ENCODE measurements around the gene LRRTM1.

Gene LRRTM1

DNA sequence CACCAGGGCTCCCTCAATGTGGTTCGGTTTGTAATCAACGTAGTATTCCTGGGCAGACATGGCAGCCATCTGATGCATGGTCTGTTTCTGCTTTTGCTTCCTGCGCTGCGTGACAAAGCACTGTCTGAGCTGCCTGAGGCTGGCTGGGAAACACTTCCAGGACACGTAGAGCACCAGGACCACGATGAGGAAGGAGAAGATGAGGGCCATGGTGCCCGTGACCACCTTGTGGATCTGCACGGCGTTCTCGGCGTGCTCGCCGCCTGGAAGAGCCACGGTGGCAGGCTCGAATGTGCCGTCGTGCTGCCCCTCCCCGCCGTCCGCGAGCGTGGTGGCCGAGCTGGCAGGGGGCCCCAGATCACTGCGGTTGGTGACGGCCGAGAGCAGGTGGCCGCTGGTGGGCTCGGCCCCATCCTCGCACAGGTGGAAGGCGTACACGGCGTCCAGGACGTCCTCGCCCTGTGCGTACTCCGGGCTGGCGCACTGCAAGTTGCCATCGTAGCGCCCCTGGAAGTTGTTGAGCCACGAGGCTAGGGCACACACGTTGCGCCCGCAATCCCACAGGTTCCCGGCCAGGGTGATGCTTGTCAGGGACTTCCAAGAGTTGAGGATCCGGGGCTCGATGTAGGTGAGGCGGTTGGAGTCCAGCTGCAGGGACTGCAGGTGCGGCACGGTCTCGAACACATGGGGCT lies 2.1 kb downstream of the LRRTM1 start:
- no peak for DNase-seq (ENCODE audit: low read depth)

DNA sequence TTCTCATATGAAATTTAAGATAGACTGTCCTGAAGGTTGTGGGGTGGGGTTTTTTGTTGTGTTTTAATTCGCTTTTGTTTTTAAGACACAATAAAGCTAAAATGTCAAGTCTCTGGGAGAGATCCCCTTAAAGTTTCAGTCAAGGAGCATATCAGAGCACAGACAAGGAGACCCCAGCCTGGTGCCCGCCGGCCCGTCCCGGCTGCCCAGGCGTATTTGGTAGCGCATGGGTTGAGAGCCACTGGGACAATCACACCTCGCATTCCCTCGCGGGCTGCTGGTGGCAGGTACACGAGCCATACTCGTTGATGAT lies 2.6 kb downstream of the LRRTM1 start:
- DNase-seq (ENCODE audit: low read depth): no peak

DNA sequence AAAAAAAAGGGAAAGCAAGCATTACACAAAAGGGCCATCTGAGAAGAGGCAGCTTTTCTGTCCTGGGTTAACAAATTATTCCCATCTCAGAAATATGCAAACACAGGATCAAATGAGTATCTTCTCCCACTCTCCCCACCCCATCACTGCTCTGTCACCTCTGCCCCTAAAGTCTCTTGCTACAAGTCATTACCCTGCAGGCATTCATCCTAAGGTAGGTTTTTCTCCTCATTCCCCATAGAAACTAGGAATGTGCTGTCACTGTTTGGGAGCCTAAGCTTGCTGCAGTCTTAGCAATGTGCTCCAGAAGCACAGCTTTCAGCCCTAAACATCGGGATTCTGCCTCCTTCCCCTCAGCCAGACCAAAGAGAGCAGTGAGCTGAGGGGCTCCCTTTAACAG lies 3.6 kb downstream of the LRRTM1 start:
- DNase-seq (ENCODE audit: low read depth): no peak

DNA sequence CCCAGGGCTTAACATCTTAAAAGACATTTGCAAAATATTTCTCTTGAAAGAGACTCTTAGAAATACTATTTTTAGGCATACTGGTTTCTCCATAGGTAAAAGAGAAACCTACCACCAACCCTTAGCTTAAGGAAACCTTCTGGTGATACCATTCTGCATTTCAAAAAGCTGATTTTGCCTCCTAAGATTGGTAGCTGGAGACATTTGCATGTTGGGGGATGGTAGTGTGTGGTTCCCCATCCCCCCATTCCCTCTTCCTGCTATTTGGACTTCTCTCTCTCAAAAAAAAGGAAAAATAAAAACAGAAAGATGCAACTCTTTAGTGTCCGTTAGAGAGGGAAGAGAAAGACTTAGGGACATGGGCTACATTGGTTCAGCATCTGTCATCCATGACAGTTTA lies 4.2 kb downstream of the LRRTM1 start:
- DNase-seq (ENCODE audit: low read depth): no peak

DNA sequence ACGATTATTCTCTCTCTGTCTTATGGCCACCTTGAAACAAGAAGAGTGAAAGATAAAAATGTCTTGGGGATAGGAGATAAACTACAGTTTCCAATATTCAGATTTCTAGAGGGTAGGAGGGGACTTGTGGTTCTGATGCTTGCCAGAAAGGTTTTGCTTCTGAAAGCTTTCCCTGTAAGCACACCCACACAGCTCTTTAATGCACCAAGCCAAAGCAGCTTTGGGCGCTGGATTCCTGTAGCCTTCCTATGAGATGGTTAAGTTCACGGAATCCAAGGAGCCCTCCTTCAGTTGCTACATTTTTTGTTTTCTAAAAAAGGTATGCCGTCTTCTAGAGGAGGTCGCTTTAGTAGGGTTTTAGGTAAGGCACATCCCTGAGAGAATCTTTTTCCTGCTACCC lies 4.9 kb downstream of the LRRTM1 start:
- DNase-seq (ENCODE audit: low read depth): no peak

DNA sequence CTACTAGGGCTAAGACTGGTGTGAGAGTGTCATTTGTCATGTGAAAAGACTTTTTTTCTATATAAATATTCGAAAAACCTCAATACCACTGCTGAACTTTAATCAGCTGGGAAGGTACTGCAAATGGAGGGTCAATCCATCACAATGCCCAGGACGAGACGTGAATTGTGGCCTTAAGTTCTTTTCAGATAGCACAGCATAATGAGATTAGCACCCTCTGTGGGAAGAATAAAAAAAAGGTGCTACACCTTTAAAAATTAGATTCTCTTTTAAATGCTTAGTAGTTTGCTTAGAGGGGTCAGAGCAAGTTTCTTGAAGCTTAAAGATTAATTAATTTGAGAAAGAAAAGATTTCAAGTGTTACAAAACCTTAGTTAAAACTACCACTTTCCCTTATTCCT lies 5.6 kb downstream of the LRRTM1 start:
- no peak for DNase-seq (ENCODE audit: low read depth)

DNA sequence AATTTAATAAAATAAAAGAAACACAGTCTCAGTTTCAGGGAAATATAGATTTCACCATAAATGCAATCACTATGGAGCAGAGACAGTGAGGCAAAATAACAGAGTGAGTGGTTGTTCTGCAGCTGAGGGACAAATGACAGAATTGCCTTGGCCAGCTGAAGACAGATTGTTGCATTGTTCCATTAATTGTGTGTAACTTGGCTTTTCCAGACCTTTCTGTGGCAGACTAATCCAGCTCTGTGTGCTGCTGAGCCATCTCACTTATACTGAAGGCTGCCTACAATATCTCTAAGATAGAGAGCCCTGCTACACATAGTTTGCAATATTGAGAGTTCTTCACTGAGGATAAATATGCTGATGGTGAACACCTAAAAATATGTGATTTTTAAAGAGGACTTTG lies 11.5 kb downstream of the LRRTM1 start:
- no peak for DNase-seq (ENCODE audit: low read depth)

DNA sequence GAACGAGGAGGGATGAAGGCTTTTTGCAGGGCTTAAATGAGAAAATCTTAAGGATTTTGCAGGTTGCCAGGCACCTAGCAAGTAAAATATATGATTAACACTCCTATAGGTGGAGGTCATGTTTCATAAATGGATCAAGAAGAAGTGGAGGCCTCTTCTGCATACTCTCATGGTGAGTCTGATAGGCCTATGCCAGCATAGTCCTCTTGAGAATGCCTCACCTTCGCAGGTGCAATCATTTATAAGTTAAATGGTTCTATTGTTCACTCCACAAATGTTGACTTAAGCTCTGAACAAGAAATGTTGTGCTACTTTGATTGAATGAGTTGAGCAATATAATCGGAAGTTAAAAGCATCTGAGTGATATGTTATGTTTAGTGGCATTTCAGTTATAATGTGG lies 12.1 kb downstream of the LRRTM1 start:
- no peak for DNase-seq (ENCODE audit: low read depth)

DNA sequence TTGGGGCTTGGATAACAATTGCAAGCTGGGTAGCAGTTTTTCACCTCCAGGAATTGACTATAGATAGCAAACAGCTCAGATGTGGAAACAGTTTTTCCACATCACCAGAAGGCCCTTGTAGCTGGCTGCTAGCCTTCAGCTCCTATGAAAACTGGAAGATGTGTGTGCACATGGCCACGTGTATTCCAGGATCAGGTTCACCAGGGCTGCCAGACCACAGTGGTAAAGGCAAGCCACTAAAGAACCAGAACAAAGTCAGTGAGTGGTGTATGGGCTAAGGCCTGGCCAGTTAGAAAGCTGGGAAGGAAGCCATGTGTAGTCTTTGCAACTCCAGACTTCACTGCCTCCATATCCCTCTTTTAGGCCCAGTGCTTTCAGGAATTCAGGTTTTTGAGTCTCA lies 12.9 kb downstream of the LRRTM1 start:
- no peak for DNase-seq (ENCODE audit: low read depth)

DNA sequence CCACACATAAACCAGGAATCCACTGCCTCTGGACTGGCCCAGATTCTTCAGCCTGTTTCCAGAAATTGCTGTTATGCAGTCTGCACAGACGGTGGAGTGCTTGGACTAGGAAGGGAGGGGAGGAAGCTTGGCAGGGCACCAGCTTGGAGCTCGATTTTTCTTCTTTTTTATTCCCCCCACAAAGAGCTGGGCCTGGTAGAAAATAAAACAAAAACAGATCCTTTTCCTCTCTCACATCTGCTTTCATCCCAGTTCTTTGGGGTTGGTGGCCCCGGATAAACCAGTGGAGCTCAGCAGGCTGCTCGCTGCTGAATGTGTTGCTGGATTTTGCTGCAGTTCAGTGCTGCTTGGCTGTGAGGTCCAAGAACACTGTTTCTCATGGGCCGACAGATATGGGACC lies 16.0 kb downstream of the LRRTM1 start:
- no peak for DNase-seq (ENCODE audit: low read depth)

DNA sequence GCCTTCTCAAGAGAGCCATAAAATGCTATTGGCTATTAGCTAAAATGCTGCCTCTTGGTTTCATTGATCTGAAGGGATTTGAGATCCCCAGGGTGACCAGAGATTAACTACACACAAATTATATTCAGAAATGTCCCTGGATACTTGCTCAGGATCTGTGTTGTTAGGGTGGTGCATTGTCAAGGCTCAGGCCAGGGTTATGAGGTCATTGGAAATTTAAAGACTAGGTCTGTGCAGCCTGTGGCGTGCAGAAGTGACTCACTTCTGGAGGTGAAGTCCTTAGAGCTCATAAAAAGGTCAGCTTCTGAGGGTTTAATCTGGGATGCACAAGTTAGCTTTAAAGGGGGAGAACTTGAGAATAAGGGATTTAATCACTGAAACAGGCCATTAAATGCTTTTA lies 23.5 kb downstream of the LRRTM1 start:
- DNase-seq (ENCODE audit: low read depth): no peak

DNA sequence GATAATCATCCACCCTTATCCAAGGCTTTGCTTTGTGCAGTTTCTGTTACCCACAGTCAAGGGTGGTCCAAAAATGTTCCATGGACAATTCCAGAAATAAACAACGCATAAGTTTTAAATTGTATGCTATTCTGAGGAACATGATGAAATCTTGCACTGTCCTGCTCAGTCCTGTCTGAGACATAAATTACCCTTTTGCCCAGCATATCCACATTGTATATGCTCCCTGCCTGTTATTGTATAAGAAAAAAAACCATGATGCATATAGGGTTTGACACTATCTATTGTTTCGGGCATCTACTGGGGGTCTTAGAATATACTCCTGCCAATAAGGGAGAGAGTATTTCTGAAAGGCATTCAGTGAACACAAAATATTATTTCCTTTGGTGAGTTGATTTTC lies 24.0 kb downstream of the LRRTM1 start:
- no peak for DNase-seq (ENCODE audit: low read depth)

DNA sequence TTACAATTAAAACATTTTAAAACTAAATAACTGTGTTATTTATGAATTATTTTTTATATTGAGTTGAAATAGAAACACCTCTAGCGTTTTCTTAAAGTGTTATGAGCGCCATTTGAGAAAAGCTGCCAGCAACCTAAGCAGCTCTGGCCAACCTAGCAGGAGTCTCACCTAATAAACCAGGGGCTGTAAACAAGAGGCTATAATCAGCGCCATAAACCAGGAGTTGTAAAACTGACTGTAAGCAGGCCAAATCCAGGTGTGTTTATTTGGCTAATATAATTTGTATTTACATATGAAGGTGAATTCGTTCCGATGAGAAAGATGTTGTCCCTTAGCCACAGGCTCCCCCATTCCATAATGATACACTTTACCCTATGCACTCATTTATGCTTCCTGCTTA lies 34.7 kb downstream of the LRRTM1 start:
- no peak for DNase-seq (ENCODE audit: low read depth)

DNA sequence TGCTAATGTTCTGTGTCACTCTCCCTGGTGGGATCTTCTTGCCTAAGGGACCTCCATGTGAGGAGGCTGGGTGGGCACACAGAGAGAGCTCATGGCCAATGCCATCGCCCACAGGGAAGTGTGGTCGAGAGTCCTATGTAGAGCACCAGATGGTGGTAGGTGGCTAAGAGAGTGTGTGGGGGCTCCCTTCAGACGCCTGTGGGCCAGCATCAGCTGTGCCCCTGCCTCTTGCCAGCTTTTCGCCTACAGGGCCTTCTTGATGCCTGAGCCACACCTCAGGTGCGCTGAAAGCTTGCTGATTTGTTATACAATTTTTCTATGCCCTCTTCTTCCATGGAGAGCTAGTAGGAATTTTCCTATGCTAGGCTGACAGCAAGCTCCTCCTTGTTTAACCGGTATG lies 38.3 kb downstream of the LRRTM1 start:
- DNase-seq (ENCODE audit: low read depth): no peak

DNA sequence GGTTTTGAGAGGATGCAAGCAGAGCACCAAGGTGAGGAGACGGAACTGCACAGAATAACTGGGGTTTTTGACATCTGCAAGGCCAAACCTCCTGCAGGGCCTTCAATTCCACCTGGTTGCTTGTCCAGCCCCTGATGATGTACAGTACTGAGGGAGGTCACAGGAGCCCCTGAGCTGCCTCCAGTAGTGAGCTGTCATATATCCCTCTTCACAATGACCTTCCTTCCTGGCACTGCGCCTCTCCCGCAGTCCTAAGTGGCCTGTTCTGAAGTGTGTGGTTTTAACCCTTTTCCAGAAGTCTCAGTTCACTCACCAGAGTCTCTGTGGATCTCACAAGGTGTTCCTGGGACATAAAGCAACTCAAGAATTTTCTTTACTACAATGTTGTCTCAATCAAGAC lies 45.3 kb downstream of the LRRTM1 start:
- DNase-seq (ENCODE audit: low read depth): no peak

DNA sequence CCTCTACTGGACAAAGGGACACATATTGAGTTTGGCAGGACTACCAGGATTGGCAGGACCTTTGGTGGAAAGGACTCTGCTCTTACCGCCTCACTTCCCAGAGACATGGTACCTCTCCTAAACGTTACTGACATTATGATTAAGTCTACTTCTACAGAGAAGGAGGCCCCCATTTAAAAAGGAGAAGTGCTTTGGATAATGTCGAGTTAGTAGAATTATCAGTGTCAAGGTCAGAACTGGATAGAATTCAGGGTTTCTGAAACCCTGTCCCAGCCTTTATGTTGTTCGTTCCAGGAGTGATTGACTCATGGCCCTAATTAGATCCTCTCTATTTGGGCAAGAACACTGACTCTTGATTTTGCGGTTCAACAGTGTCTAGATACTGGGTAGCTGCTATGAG lies 45.8 kb downstream of the LRRTM1 start:
- no peak for DNase-seq (ENCODE audit: low read depth)

DNA sequence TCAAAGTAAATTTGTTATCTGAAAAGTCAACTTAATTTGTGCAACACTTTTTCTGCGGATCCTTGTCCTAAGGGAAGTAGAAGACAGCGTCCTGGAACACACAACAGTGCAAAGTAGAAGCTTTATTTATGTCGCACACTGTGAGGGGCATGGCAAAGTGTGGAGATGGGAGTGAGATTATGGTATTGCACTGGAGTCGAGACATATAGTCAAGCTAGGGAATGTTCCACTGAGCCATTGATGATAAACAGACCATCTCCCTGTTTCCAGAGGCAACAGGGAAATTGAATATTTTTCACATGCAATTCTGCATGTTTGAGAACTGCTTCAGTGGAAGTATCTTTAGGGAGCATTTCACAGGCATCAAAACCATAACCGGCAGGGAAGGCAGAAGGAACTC lies 46.2 kb downstream of the LRRTM1 start:
- DNase-seq (ENCODE audit: low read depth): no peak

DNA sequence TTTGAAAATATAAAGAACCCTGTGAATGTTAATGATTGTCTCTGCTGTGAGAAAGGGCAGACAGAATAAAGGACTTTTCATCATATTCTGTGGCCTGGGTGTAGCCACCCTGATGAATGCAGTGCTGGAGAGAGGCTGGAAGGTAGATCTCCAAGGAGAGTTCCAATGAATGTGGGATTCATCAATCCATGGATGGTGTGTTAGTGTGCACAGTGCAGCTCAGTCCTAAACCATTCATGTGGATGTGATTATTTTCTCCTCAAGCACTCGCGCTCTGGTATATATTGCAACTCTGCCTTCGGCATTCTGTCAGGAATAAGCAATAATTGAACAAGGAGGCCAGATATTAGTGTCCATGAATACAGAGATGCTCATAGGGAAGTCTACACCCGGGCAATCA lies 47.1 kb downstream of the LRRTM1 start:
- DNase-seq (ENCODE audit: low read depth): no peak

DNA sequence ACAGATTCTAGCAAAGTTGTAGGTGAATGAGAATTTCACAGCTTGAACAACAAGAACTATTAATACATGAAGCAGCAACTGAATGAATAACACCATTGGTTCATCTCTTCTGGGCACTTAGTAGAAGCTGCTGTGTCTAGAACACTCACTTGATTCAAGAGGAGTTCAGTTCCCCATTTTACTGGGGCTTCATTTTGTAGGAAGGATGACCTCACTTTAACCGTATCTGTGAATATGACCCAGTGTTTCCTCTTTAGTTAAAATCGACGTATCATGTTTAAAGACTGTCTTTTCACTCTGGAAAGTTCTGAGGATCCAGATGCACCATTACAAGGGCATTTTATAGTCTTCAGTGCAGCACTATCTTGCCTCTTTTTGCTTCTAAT lies 47.8 kb downstream of the LRRTM1 start:
- DNase-seq (ENCODE audit: low read depth): no peak

DNA sequence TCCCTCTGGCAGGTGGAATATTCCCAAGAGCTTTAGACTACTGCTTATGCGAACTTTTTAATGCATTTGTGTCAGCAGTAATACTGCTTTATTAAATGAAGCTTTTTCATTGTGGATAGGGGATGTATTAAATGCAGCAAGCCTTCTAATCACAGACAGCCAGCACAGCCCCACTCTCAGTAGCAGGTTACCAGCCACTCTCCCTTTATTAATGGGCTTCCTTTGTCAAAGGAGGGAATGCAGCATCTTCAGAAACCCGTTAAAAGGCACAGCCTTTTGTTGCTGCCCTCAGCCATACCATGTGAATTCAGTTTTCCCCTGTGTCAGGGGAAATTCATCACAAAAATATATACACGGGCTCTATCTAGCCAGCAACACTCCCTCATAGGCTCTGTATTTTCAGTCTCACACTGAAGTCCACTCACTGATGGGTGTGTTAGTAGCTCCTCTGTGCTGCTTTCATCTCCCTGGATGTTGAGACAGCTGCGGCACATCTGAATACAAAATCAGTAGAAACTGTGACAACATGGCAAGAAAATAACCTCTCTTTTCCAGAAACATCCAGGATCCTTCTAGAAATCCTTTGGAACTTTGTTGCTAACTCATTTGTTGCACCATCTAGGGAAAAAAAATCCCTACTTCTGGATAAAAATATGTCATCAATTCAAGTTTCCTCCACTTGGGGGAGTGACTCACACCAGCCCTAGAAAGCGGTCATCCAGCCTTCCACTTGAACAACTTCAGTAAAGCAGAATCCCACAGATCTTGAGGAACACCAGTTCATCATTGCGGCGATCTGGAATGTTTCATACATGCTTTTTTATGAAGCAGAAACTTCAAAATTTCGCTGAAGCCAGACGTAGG lies 48.4 kb downstream of the LRRTM1 start:
- no peak for DNase-seq (ENCODE audit: low read depth)

DNA sequence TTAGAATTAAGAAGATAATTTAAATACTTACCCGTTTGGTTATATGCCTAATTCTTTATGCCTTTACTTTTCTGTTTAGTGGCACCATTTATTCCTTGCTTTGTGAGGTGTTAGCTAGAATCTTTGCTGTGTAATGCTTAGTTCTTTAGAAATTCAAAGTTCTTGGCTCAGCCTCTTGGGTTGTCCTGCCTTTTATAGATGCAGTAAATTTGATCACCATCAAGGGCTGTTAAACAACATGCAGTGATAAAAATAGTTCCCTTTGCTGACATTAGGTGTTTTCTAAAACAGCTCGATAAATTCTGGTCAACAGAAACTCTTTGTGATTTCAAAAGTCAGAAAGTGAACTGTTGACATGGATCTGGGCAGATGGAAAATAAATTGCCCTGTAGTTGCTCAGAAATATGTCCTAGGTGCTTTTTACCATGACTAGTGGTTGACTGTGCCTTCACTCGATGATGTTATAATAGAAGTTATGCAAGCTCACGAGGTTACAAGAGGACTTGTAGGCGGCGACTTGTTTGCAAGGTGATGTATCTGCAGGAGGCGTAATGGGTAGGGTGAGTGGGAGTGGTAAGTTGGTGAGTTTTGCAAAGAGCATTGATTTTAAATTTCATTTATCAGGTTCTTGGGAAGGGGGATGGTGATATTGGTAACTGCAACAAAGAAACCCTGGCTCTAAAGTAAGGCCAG lies 52.1 kb downstream of the LRRTM1 start:
- no peak for DNase-seq (ENCODE audit: low read depth)

Data from stimulated activated CD8-positive, alpha-beta memory T cell treated with anti-CD3 and anti-CD28 coated beads, Interleukin-7, amount 100 ng/mL, for 24 hours (primary cell).